ENCODE data around the gene MALRD1. TPM values are rescaled to one million over a fixed set of nuclear protein-coding genes. Genes with fewer than 3 reads are reported as not detected.

The MALRD1 gene
- total and polyA plus RNA-seq, 3 donors from 2014 or later: 3.3 to 26.7 (median 19.3) TPM

DNA sequence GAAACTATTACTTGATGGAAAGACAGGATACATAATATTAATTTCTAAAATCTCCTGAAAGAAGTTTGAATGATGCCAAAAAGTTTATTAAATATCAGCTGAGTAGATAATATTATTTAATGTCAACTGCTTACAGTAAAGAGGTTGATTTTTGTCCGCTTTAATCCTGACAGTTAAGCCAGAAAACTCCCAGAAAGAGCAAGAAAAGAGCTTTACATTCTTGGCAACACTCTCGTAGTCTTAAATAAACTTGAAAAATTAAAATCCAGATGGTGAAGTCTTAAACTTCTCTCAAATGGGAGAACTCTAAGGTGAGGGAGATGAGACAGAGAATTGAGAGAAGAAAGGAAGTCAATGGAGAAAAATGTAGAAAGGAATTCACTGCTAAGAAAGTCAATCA lies 568.4 kb downstream of the MALRD1 start:
- no peak for DNase-seq
- Histone ChIP-seq H3K27me3 (no peaks in the 10 kb centered on the region), H3K27ac (no peak overlapping the region), H3K9me3 (no peaks in the 10 kb centered on the region), H3K4me3 (no peak overlapping the region), H3K4me1 (no peaks in the 10 kb centered on the region), H3K36me3 (ENCODE audit: low read depth, missing control alignments) (no peaks in the 10 kb centered on the region)
- intact Hi-C loops (cut with DNase I; ENCODE audit: low total_unique reads): no loop called here
- TF ChIP-seq CTCF (IDR thresholded peaks at IDR 0.05): no peak
- no peak for TF ChIP-seq POLR2A (IDR thresholded peaks at IDR 0.05)
- WGBS, 2 donors: 86 to 93% methylated on average over 2 of the region's 2 CpGs

DNA sequence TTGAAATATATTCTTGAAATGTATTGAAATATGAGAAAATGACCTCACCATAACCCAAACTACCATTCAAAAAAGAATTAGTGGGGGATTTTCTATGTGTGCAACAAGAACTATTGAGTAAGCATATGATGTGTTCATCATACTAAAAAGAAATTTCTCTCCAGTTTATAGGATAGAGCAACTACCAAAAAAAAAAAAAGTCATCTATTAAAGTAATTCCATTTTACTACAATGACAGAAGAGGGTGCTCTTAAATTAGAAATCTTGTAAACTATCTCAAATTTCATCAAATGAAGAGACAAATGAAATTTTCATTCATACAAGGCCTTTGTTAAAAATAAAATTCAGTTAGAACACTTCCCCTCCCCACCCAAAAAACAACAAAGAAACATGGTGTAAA lies 572.2 kb downstream of the MALRD1 start:
- Histone ChIP-seq H3K27me3 (no peaks in the 10 kb centered on the region), H3K4me1 (no peaks in the 10 kb centered on the region), H3K4me3 (no peak overlapping the region), H3K27ac (no peak overlapping the region), H3K9me3 (no peaks in the 10 kb centered on the region), H3K36me3 (ENCODE audit: low read depth, missing control alignments) (no peaks in the 10 kb centered on the region)
- no peak for TF ChIP-seq POLR2A (IDR thresholded peaks at IDR 0.05)
- intact Hi-C loops (cut with DNase I; ENCODE audit: low total_unique reads): no loop called here
- no peak for DNase-seq

DNA sequence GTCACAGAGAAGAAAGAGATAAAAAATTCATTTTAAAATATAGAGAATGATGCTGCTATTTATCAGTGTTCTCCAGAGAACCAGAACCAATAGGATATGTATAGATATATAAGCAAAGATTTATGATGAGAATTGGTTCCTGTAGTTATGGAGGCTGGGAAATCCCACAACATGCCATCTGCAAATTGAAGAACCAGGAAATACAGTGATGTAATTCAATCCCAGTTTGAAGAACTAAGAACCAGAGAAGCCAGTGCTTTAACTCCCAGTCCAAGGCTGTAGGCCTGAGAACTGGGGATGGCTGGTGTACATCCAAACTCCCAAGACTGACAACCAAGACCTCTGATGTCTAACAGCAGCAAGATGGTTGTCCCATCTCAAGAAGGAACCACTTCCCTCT lies 574.7 kb downstream of the MALRD1 start:
- DNase-seq: no peak
- H3K27ac ChIP-seq: no peak overlapping the region
- no peak for TF ChIP-seq CTCF (IDR thresholded peaks at IDR 0.05)
- TF ChIP-seq POLR2A (IDR thresholded peaks at IDR 0.05): no peak

GRCh38 chr10:19626156-19626555 lies 577.6 kb downstream of the MALRD1 start:
- TF ChIP-seq CTCF (IDR thresholded peaks at IDR 0.05): no peak
- no peak for TF ChIP-seq POLR2A (IDR thresholded peaks at IDR 0.05)
- 81 to 84% methylated on average over 3 of the region's 3 CpGs for WGBS, 2 donors
- intact Hi-C loops (cut with DNase I; ENCODE audit: low total_unique reads): no loop called here

More for the DNA sequence above, 574.7 kb downstream of the MALRD1 start:
- intact Hi-C loops (cut with DNase I; ENCODE audit: low total_unique reads): no loop called here
- Histone ChIP-seq H3K36me3 (ENCODE audit: low read depth, missing control alignments) (no peaks in the 10 kb centered on the region), H3K27me3 (no peaks in the 10 kb centered on the region), H3K4me3 (no peak overlapping the region), H3K9me3 (no peaks in the 10 kb centered on the region), H3K4me1 (no peaks in the 10 kb centered on the region)

GRCh38 chr10:19628767-19629560 lies 580.4 kb downstream of the MALRD1 start:
- intact Hi-C loops (cut with DNase I; ENCODE audit: low total_unique reads): no loop called here
- Histone ChIP-seq H3K36me3 (ENCODE audit: low read depth, missing control alignments) (no peaks in the 10 kb centered on the region), H3K9me3 (no peaks in the 10 kb centered on the region), H3K27ac (no peak overlapping the region), H3K27me3 (no peaks in the 10 kb centered on the region), H3K4me3 (no peak overlapping the region), H3K4me1 (peaks cover 5% of the 10 kb centered on the region)
- no peak for DNase-seq
- no peak for TF ChIP-seq POLR2A (IDR thresholded peaks at IDR 0.05)
- no peak for TF ChIP-seq CTCF (IDR thresholded peaks at IDR 0.05)
- WGBS, 2 donors: 69 to 73% methylated on average over 7 of the region's 7 CpGs

More at GRCh38 chr10:19626156-19626555, 577.6 kb downstream of the MALRD1 start:
- no peaks in the 10 kb centered on the region for H3K27me3 ChIP-seq
- no peak overlapping the region for H3K27ac ChIP-seq
- H3K4me3 ChIP-seq: no peak overlapping the region
- no peaks in the 10 kb centered on the region for H3K36me3 ChIP-seq (ENCODE audit: low read depth, missing control alignments)
- H3K9me3 ChIP-seq: no peaks in the 10 kb centered on the region
- no peak for DNase-seq
- peaks cover 5% of the 10 kb centered on the region for H3K4me1 ChIP-seq
